NCI-H2081 (cell line): ENCODE results near the gene NEK6.
A peak's percentile ranks its signal among the peaks of the same experiment; 100 is the strongest.

Experiments
- DNase-seq, 2 experiments: peaks; one replicate each; lab custom pipeline; 2025; lab: John Stamatoyannopoulos, UW

Gene NEK6

GRCh38 chr9:124373851-124374250, 116.1 kb downstream of the NEK6 start:
- no peak for DNase-seq

- DNase-seq: no peak
Observed at GRCh38 chr9:124375726-124376125, 118.0 kb downstream of the NEK6 start.

GRCh38 chr9:124376329-124376728, 118.6 kb downstream of the NEK6 start:
- DNase-seq: no peak

GRCh38 chr9:124377551-124378406, 120.0 kb downstream of the NEK6 start:
- DNase-seq: no peak

- DNase-seq: peak in 1 of 2 experiments; percentile 7
Observed at GRCh38 chr9:124381170-124381945, 123.6 kb downstream of the NEK6 start.

- peak in 1 of 2 experiments; percentile 7 for DNase-seq
Observed at GRCh38 chr9:124384210-124384609, 126.5 kb downstream of the NEK6 start.

- DNase-seq: peak; percentile 9 to 67
Observed at GRCh38 chr9:124384846-124385245, 127.1 kb downstream of the NEK6 start.

GRCh38 chr9:124385623-124386022, 127.9 kb downstream of the NEK6 start:
- DNase-seq: peak in 1 of 2 experiments; percentile 49

- no peak for DNase-seq
Observed at GRCh38 chr9:124386201-124386600, 128.5 kb downstream of the NEK6 start.

GRCh38 chr9:124388275-124389048, 130.7 kb downstream of the NEK6 start:
- DNase-seq: no peak

GRCh38 chr9:124389146-124389939, 131.6 kb downstream of the NEK6 start:
- peak; percentile 12 to 34 for DNase-seq

- DNase-seq: no peak
Observed at GRCh38 chr9:124390794-124391658, 133.3 kb downstream of the NEK6 start.

- DNase-seq: no peak
Observed at GRCh38 chr9:124392254-124392870, 134.6 kb downstream of the NEK6 start.

- peak; percentile 27 to 62 for DNase-seq
Observed at GRCh38 chr9:124392871-124393460, 135.2 kb downstream of the NEK6 start.

- no peak for DNase-seq
Observed at GRCh38 chr9:124394167-124394566, 136.4 kb downstream of the NEK6 start.

- DNase-seq: no peak
Observed at GRCh38 chr9:124394596-124394995, 136.8 kb downstream of the NEK6 start.

- no peak for DNase-seq
Observed at GRCh38 chr9:124395826-124396225, 138.1 kb downstream of the NEK6 start.

- no peak for DNase-seq
Observed at GRCh38 chr9:124398191-124398935, 140.6 kb downstream of the NEK6 start.
